GM12878 (cell line): Measurements from ENCODE around the gene RERE. TPM values are rescaled to one million over a fixed set of nuclear protein-coding genes. Genes with fewer than 3 reads are reported as not detected.

Experiments used
- ATAC-seq: fragments of 200-7000 bp; cut with Tn5 transposase; 3 replicates; pipeline ENCODE4 v1.9.1; 2020; ENCODE audit warnings: mild to moderate bottlenecking, moderate library complexity
- BruUV-seq: library from RNA; stranded (reverse); fragments of 400-500 nt; replicated peaks from 2 replicates; lab custom pipeline; 2021; lab: Mats Ljungman, UMichigan
- CTCF ChIA-PET: fragments of 300-600 bp; sonication (Branson Sonifier 250); formaldehyde crosslinking; extraction: SDS; loops from one replicate; lab custom pipeline; 2021; ENCODE audit warnings: inconsistent platforms; lab: Yijun Ruan, JAX
- POLR2A ChIA-PET: fragments of 350-600 bp; formaldehyde crosslinking; extraction: SDS; loops from one replicate; lab custom pipeline; 2021; ENCODE audit warnings: inconsistent platforms; lab: Charles Lee
- RAD21 ChIA-PET: fragments of 300-600 bp; sonication (Branson Sonifier 250); formaldehyde crosslinking; loops from one replicate; lab custom pipeline; 2023; ENCODE audit warnings: antibody characterized with exemption; ENCODE audit not compliant: unreplicated experiment; lab: Charles Lee
- SMC1A ChIA-PET: fragments of 300-600 bp; sonication (Branson Sonifier 250); formaldehyde crosslinking; loops from one replicate; lab custom pipeline; 2023; ENCODE audit not compliant: unreplicated experiment, uncharacterized antibody; lab: Charles Lee
- DNase-seq: peaks from one replicate; pipeline ENCODE4 v3.0.0-alpha.2; 2011; ENCODE audit warnings: low read depth, low spot score
- FAIRE-seq: peaks from 3 replicates; lab custom pipeline; 2011; peaks lifted over from hg19 to GRCh38; lab: Jason Lieb, UNC
- H2AFZ ChIP-seq: 2 replicates; pipeline ENCODE4 v1.6.0; 2011; ENCODE audit warnings: low read depth, low read length, control low read depth; ENCODE audit not compliant: control insufficient read depth
- H3K27ac ChIP-seq: 2 replicates; pipeline ENCODE4 v1.5.1; 2011; ENCODE audit warnings: control low read depth; ENCODE audit not compliant: control insufficient read depth, insufficient read depth
- H3K27me3 ChIP-seq, 2 experiments: replicated peaks in 1 of 2; 2 replicates each; pipeline versions ENCODE4 v1.6.0 to v1.6.1; 2011; ENCODE audit warnings: low read length in 1 of 2; ENCODE audit not compliant: control insufficient read depth in 2 of 2, insufficient read depth in 2 of 2
- H3K36me3 ChIP-seq, 2 experiments: 2 replicates each; pipeline ENCODE4 v1.5.1; 2011; ENCODE audit warnings: low read length in 1 of 2; ENCODE audit not compliant: control insufficient read depth in 2 of 2, insufficient read depth in 2 of 2
- H3K4me1 ChIP-seq: 2 replicates; pipeline ENCODE4 v1.6.1; 2011; ENCODE audit warnings: mild to moderate bottlenecking, low read length, moderate library complexity, mixed read lengths; ENCODE audit not compliant: control insufficient read depth, insufficient read depth
- H3K4me2 ChIP-seq: 2 replicates; pipeline ENCODE4 v1.6.0; 2011; ENCODE audit warnings: control low read depth; ENCODE audit not compliant: control insufficient read depth, insufficient read depth
- H3K4me3 ChIP-seq: fragments of 200-600 bp; sonication (generic); 2 replicates; pipeline ENCODE4 v1.5.1; 2016
- H3K79me2 ChIP-seq: 2 replicates; pipeline ENCODE4 v1.6.0; 2011; ENCODE audit warnings: low read length; ENCODE audit not compliant: control insufficient read depth, insufficient read depth
- H3K9ac ChIP-seq: 2 replicates; pipeline ENCODE4 v1.8.0; 2011; ENCODE audit warnings: low read length, control low read depth, mixed read lengths; ENCODE audit not compliant: control insufficient read depth, insufficient read depth
- H3K9me3 ChIP-seq: replicated peaks from 3 replicates; pipeline ENCODE4 v1.5.1; 2011; ENCODE audit warnings: mild to moderate bottlenecking, low read length; ENCODE audit not compliant: control insufficient read depth, insufficient read depth
- H4K20me1 ChIP-seq: 2 replicates; pipeline ENCODE4 v1.6.0; 2011; ENCODE audit not compliant: control insufficient read depth, insufficient read depth
- ASH2L ChIP-seq: fragments of 300-600, 200-600 bp; sonication (generic); IDR thresholded peaks from 2 replicates; pipeline ENCODE4 v1.6.1; 2017; ENCODE audit warnings: low read depth, mild to moderate bottlenecking, borderline replicate concordance
- CBX3 ChIP-seq: fragments of 200-600 bp; sonication (generic); IDR thresholded peaks from 2 replicates; pipeline ENCODE4 v1.6.1; 2016; ENCODE audit warnings: low read depth, borderline replicate concordance
- CEBPB ChIP-seq, 2 experiments: fragments of 150-350 bp in 1 of 2; IDR thresholded peaks; 2 replicates each; pipeline ENCODE4 v1.6.1; 2012 to 2014; ENCODE audit warnings: low read depth in 2 of 2, low read length in 2 of 2, borderline replicate concordance in 1 of 2, inconsistent platforms in 1 of 2
- CREM ChIP-seq: IDR thresholded peaks from 2 replicates; pipeline ENCODE4 v1.6.1; 2014; ENCODE audit warnings: antibody characterized with exemption, low read depth
- ETV6 ChIP-seq, 2 experiments: fragments of 450-650 bp in 1 of 2; IDR thresholded peaks in 1 of 2; conservative IDR thresholded peaks in 1 of 2; 2 replicates each; pipeline ENCODE4 v1.6.1; 2014; ENCODE audit warnings: antibody characterized with exemption in 1 of 2, borderline replicate concordance in 1 of 2, low read depth in 1 of 2, mild to moderate bottlenecking in 1 of 2, moderate library complexity in 1 of 2
- HCFC1 ChIP-seq: fragments of 150-350 bp; IDR thresholded peaks from 2 replicates; pipeline ENCODE4 v1.6.1; 2014; ENCODE audit warnings: low read length
- NR2C1 ChIP-seq: fragments of 450-650 bp; IDR thresholded peaks from 2 replicates; pipeline ENCODE4 v1.6.1; 2017; ENCODE audit warnings: antibody characterized with exemption, mild to moderate bottlenecking, moderate library complexity
- PRDM15 ChIP-seq: fragments of 450-650 bp; formaldehyde crosslinking; IDR thresholded peaks from 2 replicates; pipeline ENCODE4 v1.4.0; 2020; ENCODE audit warnings: mild to moderate bottlenecking, moderate library complexity
- RBBP5 ChIP-seq: fragments of 200-600 bp; sonication (generic); conservative IDR thresholded peaks from 2 replicates; pipeline ENCODE4 v1.6.1; 2016
- SMAD5 ChIP-seq: IDR thresholded peaks from 2 replicates; pipeline ENCODE4 v1.6.1; 2016; ENCODE audit warnings: antibody characterized with exemption, low read depth
- SMARCA5 ChIP-seq: fragments of 450-650 bp; IDR thresholded peaks from 2 replicates; pipeline ENCODE4 v1.6.1; 2017; ENCODE audit warnings: mild to moderate bottlenecking
- SREBF1 ChIP-seq: IDR thresholded peaks from 2 replicates; pipeline ENCODE4 v1.6.1; 2012; ENCODE audit warnings: mild to moderate bottlenecking, low read length
- TBL1XR1 ChIP-seq: IDR thresholded peaks from 2 replicates; pipeline ENCODE4 v1.6.1; 2012; ENCODE audit warnings: low read depth, low read length, improper control_type of control experiment
- ZNF217 ChIP-seq: fragments of 450-650 bp; IDR thresholded peaks from 2 replicates; pipeline ENCODE4 v1.6.1; 2017; ENCODE audit warnings: antibody characterized with exemption, mild to moderate bottlenecking
- WGBS: methylation state at CpG from one replicate; pipeline ENCODE4 v1.1.6; 2016; ENCODE audit warnings: low lambda C conversion rate; ENCODE audit not compliant: insufficient replicate concordance, insufficient coverage; ENCODE audit errors: missing lambda C conversion rate; 5-methylcytosine and 5-hydroxymethylcytosine counted together
- in situ Hi-C: fragments of 300-500 bp; cut with MboI; formaldehyde crosslinking; loops from 9 replicates; pipeline ENCODE4 v1.14.3; 2018; ENCODE audit warnings: mixed read lengths
- intact Hi-C: fragments of 100-400 bp; cut with micrococcal nuclease; formaldehyde crosslinking; loops from one replicate; pipeline ENCODE4 v1.14.2; 2022; ENCODE audit not compliant: unreplicated experiment
- polyA plus RNA-seq, 11 experiments: library from polyadenylated mRNA; depleted of rRNA in 4 of 11; unstranded in 6 of 11; stranded (reverse) in 5 of 11; fragments of >200 nt; fragmentation: Nextera tagmentation in 4 of 11; fragmentation: Illumina TruSeq in 1 of 11; extraction: Ambion mirVana in 4 of 11; extraction: Trizol in 1 of 11; gene quantifications; 1 replicate in 1 of 11; 2 replicates in 10 of 11; pipeline versions ENCODE4 v1.2.1 to v1.2.3, GENCODE V29; 2011 to 2016; ENCODE audit warnings: inconsistent platforms in 2 of 11, missing spikeins in 2 of 11, low read depth in 1 of 11
- total RNA-seq, 4 experiments: library from RNA; depleted of rRNA in 3 of 4; stranded (reverse); fragments of >200 nt in 3 of 4; fragmentation: Illumina TruSeq in 1 of 4; extraction: Trizol in 1 of 4; gene quantifications; 2 replicates each; pipeline versions ENCODE4 v1.2.1 to v1.2.3, GENCODE V29; 2013 to 2021

RERE gene
- total and polyA plus RNA-seq, 10 of the 15 experiments (the other 5 are each of a cell fraction or from before 2014, with no cell fraction given): 5.2 to 60.5 (median 20.2) TPM

GRCh38 chr1:8538502-8538901, 278.9 kb downstream of the RERE start:
- no TSS peak for BruUV-seq
- Histone ChIP-seq H3K27me3 (no peaks in the 10 kb centered on the region), H3K36me3 (peaks cover 0 to 2% of the 10 kb centered on the region in 2 experiments; a peak in 2 of 4 replicates), H3K79me2 (no peaks in the 10 kb centered on the region), H3K9ac (no peak overlapping the region), H3K4me3 (no peak overlapping the region), H3K9me3 (no peaks in the 10 kb centered on the region; the same call in 2 of the 3 replicates), H3K4me1 (peaks cover 22% of the 10 kb centered on the region), H3K27ac (no peak overlapping the region), H4K20me1 (no peaks in the 10 kb centered on the region), H2AFZ (no peak overlapping the region), H3K4me2 (no peak overlapping the region)
- DNase-seq (no peak), ATAC-seq (no peak), FAIRE-seq (no peak)
- no peak for TF ChIP-seq NR2C1
- TF ChIP-seq SMARCA5: no peak
- no peak for TF ChIP-seq SREBF1
- TF ChIP-seq SMAD5: no peak
- TF ChIP-seq CBX3: no peak
- no peak for TF ChIP-seq CREM
- ChIA-PET CTCF (interaction anchor here (0.9 to 1.4 kb wide), 3 partner anchors 13 to 311 kb away, joined by 3 read pairs; no protein-coding TSS in a partner anchor), SMC1A (interaction anchor here (0.6 to 4.6 kb wide), 7 partner anchors 11 to 188 kb away, joined by 3 to 17 read pairs (median 5); no protein-coding TSS in a partner anchor), RAD21 (interaction anchor here (1.6 kb wide), 1 partner anchor 13 kb away, joined by 5 read pairs; no protein-coding TSS in a partner anchor), POLR2A (no interaction called here)
- 92% methylated on average over 3 of the region's 3 CpGs for WGBS
- in situ Hi-C loops (no loop called here), intact Hi-C loops (no loop called here)

GRCh38 chr1:8537991-8538390, 279.4 kb downstream of the RERE start:
- FAIRE-seq (no peak), ATAC-seq (no peak), DNase-seq (no peak)
- TSS peak; percentile 4 for BruUV-seq
- 77% methylated on average over 2 of the region's 2 CpGs for WGBS
- POLR2A ChIA-PET: no interaction called here
- no peak overlapping the region for H3K9ac ChIP-seq
- no peak overlapping the region for H3K4me3 ChIP-seq
- SMC1A ChIA-PET: interaction anchor here (0.6 to 4.6 kb wide), 5 partner anchors 11 to 189 kb away, joined by 3 to 17 read pairs (median 5); no protein-coding TSS in a partner anchor
- H4K20me1 ChIP-seq: no peaks in the 10 kb centered on the region
- no peaks in the 10 kb centered on the region for H3K79me2 ChIP-seq
- H3K4me1 ChIP-seq: peaks cover 27% of the 10 kb centered on the region
- H3K4me2 ChIP-seq: no peak overlapping the region
- intact Hi-C loops: no loop called here
- H3K27me3 ChIP-seq: no peaks in the 10 kb centered on the region
- CTCF ChIA-PET: interaction anchor here (0.9 kb wide), 1 partner anchor 311 kb away, joined by 3 read pairs; no protein-coding TSS in a partner anchor
- no peak overlapping the region for H2AFZ ChIP-seq
- H3K27ac ChIP-seq: no peak overlapping the region
- no peaks in the 10 kb centered on the region for H3K9me3 ChIP-seq
- H3K36me3 ChIP-seq: peaks cover 0 to 2% of the 10 kb centered on the region in 2 experiments; a peak in 2 of 4 replicates
- RAD21 ChIA-PET: interaction anchor here (1.6 kb wide), 1 partner anchor 12 kb away, joined by 5 read pairs; no protein-coding TSS in a partner anchor
- in situ Hi-C loops: no loop called here
- TF ChIP-seq CEBPB (IDR thresholded peaks at IDR 0.05; ENCODE audit: borderline replicate concordance in 1 of 2, low read depth in 2 of 2, low read length in 2 of 2) (no peak), TBL1XR1 (no peak), ETV6 (conservative IDR thresholded peaks at IDR 0.05 in 1 of 2, IDR thresholded peaks at IDR 0.05 in 1 of 2; ENCODE audit: borderline replicate concordance in 1 of 2, low read depth in 1 of 2) (no peak), PRDM15 (CRISPR knock-in tag) (no peak), ASH2L (no peak), HCFC1 (no peak), RBBP5 (no peak), ZNF217 (no peak)
